Measurements from ENCODE around the gene TSNAX. TPM values are rescaled to one million over a fixed set of nuclear protein-coding genes. Genes with fewer than 3 reads are reported as not detected.

The TSNAX gene
- total RNA-seq, 2 experiments from 2014 or later: 33.5 to 35.7 TPM

- no peak overlapping the region for H3K27ac Mint-ChIP-seq
- H3K4me3 Mint-ChIP-seq: no peak overlapping the region
- H3K36me3 Mint-ChIP-seq (ENCODE audit: low read depth): peaks cover 91% of the 10 kb centered on the region
- H3K4me1 Mint-ChIP-seq (ENCODE audit: low read depth): peaks cover 59% of the 10 kb centered on the region
- Histone ChIP-seq H3K27me3 (ENCODE audit: control insufficient read depth in 1 of 2, insufficient read depth in 2 of 2, low read length in 2 of 2) (no peaks in the 10 kb centered on the region), H3K4me3 (ENCODE audit: low read length) (no peak overlapping the region), H3K36me3 (ENCODE audit: insufficient read depth, low read length) (peaks cover 57% of the 10 kb centered on the region), H3K9me3 (ENCODE audit: control insufficient read depth in 1 of 2, insufficient read depth in 1 of 2, low read length in 2 of 2) (peaks cover 0 to 6% of the 10 kb centered on the region in 2 experiments), H3K27ac (ENCODE audit: low read depth in 1 of 2, low read length in 2 of 2) (no peak overlapping the region), H3K4me1 (ENCODE audit: insufficient read depth, low read length) (peaks cover 10% of the 10 kb centered on the region)
- no peaks in the 10 kb centered on the region for H3K9me3 Mint-ChIP-seq
- ChIA-PET POLR2A (no interaction called here), CTCF (interaction anchor here (1.1 to 1.4 kb wide), 2 partner anchors 8 to 9 kb away, joined by 3 to 4 read pairs; partner anchors contain the start of gene TSNAX)
- ATAC-seq (ENCODE audit: poor library complexity) (no peak), DNase-seq (no peak)
- no peaks in the 10 kb centered on the region for H3K27me3 Mint-ChIP-seq
- TF ChIP-seq, protein P1, sequence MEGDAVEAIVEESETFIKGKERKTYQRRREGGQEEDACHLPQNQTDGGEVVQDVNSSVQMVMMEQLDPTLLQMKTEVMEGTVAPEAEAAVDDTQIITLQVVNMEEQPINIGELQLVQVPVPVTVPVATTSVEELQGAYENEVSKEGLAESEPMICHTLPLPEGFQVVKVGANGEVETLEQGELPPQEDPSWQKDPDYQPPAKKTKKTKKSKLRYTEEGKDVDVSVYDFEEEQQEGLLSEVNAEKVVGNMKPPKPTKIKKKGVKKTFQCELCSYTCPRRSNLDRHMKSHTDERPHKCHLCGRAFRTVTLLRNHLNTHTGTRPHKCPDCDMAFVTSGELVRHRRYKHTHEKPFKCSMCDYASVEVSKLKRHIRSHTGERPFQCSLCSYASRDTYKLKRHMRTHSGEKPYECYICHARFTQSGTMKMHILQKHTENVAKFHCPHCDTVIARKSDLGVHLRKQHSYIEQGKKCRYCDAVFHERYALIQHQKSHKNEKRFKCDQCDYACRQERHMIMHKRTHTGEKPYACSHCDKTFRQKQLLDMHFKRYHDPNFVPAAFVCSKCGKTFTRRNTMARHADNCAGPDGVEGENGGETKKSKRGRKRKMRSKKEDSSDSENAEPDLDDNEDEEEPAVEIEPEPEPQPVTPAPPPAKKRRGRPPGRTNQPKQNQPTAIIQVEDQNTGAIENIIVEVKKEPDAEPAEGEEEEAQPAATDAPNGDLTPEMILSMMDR (IDR thresholded peaks at IDR 0.05): no peak
- intact Hi-C loops (cut with DNase I, micrococcal nuclease): no loop called here
Measured at GRCh38 chr1:231536099-231536498, 7.6 kb downstream of the TSNAX start.

- peaks cover 36% of the 10 kb centered on the region for H3K4me1 Mint-ChIP-seq (ENCODE audit: low read depth)
- ChIA-PET POLR2A (no interaction called here), CTCF (interaction anchor here (1.2 kb wide), 2 partner anchors 16 to 202 kb away, joined by 3 read pairs; no protein-coding TSS in a partner anchor)
- no peak overlapping the region for H3K4me3 ChIP-seq (ENCODE audit: low read length)
- H3K9me3 Mint-ChIP-seq: no peaks in the 10 kb centered on the region
- peaks cover 95% of the 10 kb centered on the region for H3K36me3 Mint-ChIP-seq (ENCODE audit: low read depth)
- no peak overlapping the region for H3K27ac Mint-ChIP-seq
- H3K4me1 ChIP-seq (ENCODE audit: insufficient read depth, low read length): no peaks in the 10 kb centered on the region
- peaks cover 72% of the 10 kb centered on the region for H3K36me3 ChIP-seq (ENCODE audit: insufficient read depth, low read length)
- peaks cover 0 to 6% of the 10 kb centered on the region in 2 experiments for H3K9me3 ChIP-seq (ENCODE audit: control insufficient read depth in 1 of 2, insufficient read depth in 1 of 2, low read length in 2 of 2)
- ATAC-seq (ENCODE audit: poor library complexity): no peak
- no peaks in the 10 kb centered on the region for H3K27me3 Mint-ChIP-seq
- intact Hi-C loops (cut with DNase I, micrococcal nuclease): no loop called here
- H3K27me3 ChIP-seq (ENCODE audit: control insufficient read depth in 1 of 2, insufficient read depth in 2 of 2, low read length in 2 of 2): no peaks in the 10 kb centered on the region
- no peak overlapping the region for H3K27ac ChIP-seq (ENCODE audit: low read depth in 1 of 2, low read length in 2 of 2)
- no peak overlapping the region for H3K4me3 Mint-ChIP-seq
- TF ChIP-seq, protein P1 (IDR thresholded peaks at IDR 0.05): no peak
- no peak for DNase-seq
Measured at GRCh38 chr1:231540847-231541246, 12.4 kb downstream of the TSNAX start.

- CTCF ChIA-PET: no interaction called here
- no peak for DNase-seq
- Histone ChIP-seq H3K27me3 (ENCODE audit: control insufficient read depth in 1 of 2, insufficient read depth in 2 of 2, low read length in 2 of 2) (no peaks in the 10 kb centered on the region), H3K27ac (ENCODE audit: low read depth in 1 of 2, low read length in 2 of 2) (no peak overlapping the region), H3K4me1 (ENCODE audit: insufficient read depth, low read length) (no peaks in the 10 kb centered on the region), H3K36me3 (ENCODE audit: insufficient read depth, low read length) (peaks cover 74% of the 10 kb centered on the region), H3K4me3 (ENCODE audit: low read length) (no peak overlapping the region), H3K9me3 (ENCODE audit: control insufficient read depth in 1 of 2, insufficient read depth in 1 of 2, low read length in 2 of 2) (peaks cover 0 to 6% of the 10 kb centered on the region in 2 experiments)
- peaks cover 42% of the 10 kb centered on the region for H3K4me1 Mint-ChIP-seq (ENCODE audit: low read depth)
- no peak overlapping the region for H3K27ac Mint-ChIP-seq
- no peaks in the 10 kb centered on the region for H3K9me3 Mint-ChIP-seq
- H3K36me3 Mint-ChIP-seq (ENCODE audit: low read depth): peaks cover 95% of the 10 kb centered on the region
- TF ChIP-seq, protein P1 (IDR thresholded peaks at IDR 0.05): no peak
- POLR2A ChIA-PET: no interaction called here
- intact Hi-C loops (cut with DNase I, micrococcal nuclease): no loop called here
- H3K4me3 Mint-ChIP-seq: no peak overlapping the region
- no peak for ATAC-seq (ENCODE audit: poor library complexity)
- no peaks in the 10 kb centered on the region for H3K27me3 Mint-ChIP-seq
Measured at GRCh38 chr1:231541842-231542241, 13.4 kb downstream of the TSNAX start.
